HEK293 (cell line): ENCODE measurements around the gene TMEM150B.

ENCODE experiments used
- CTCF ChIA-PET: fragments of 350-600 bp; formaldehyde crosslinking; extraction: SDS; loops from one replicate; lab custom pipeline; 2021; ENCODE audit warnings: antibody characterized with exemption; lab: Yijun Ruan, JAX
- POLR2A ChIA-PET: fragments of 300-600 bp; formaldehyde crosslinking; extraction: SDS; loops from one replicate; lab custom pipeline; 2020; ENCODE audit warnings: antibody characterized with exemption, inconsistent platforms; lab: Yijun Ruan, JAX
- H3K27ac ChIP-seq: fragments of 200-500 bp; sonication (Bioruptor generic); 2 replicates; pipeline ENCODE4 v1.5.1; 2014; ENCODE audit warnings: low read depth, low read length, control low read depth, inconsistent platforms; ENCODE audit errors: extremely low read depth
- H3K36me3 ChIP-seq, 2 experiments: fragments of 200-500 bp in 1 of 2; sonication (Bioruptor generic) in 1 of 2; 1 replicate in 1 of 2; 2 replicates in 1 of 2; pipeline ENCODE4 v1.5.1; 2014 to 2017; ENCODE audit warnings: inconsistent platforms in 2 of 2, low read length in 2 of 2; ENCODE audit not compliant: control insufficient read depth in 2 of 2, insufficient read depth in 1 of 2
- H3K4me1 ChIP-seq: fragments of 200-500 bp; sonication (Bioruptor generic); 2 replicates; pipeline ENCODE4 v1.5.1; 2014; ENCODE audit warnings: mild to moderate bottlenecking, low read length, inconsistent platforms; ENCODE audit not compliant: control insufficient read depth, insufficient read depth
- H3K4me3 ChIP-seq: 2 replicates; pipeline ENCODE4 v1.5.1; 2011; ENCODE audit warnings: low read depth, mild to moderate bottlenecking, control low read depth, low read length, moderate library complexity
- H3K9me3 ChIP-seq: fragments of 200-500 bp; sonication (Bioruptor generic); 2 replicates; pipeline ENCODE4 v1.5.1; 2014; ENCODE audit warnings: low read depth, low read length, inconsistent platforms; ENCODE audit not compliant: control insufficient read depth, insufficient read depth
- GLIS2 ChIP-seq: fragments of 450-650 bp; formaldehyde crosslinking; IDR thresholded peaks from 2 replicates; pipeline ENCODE4 v1.5.1; 2016; ENCODE audit warnings: missing biosample characterization, missing genetic modification characterization
- KLF1 ChIP-seq: fragments of 450-650 bp; formaldehyde crosslinking; IDR thresholded peaks from 2 replicates; pipeline ENCODE4 v1.5.1; 2016; ENCODE audit warnings: missing biosample characterization, missing genetic modification characterization
- KLF8 ChIP-seq: fragments of 450-650 bp; formaldehyde crosslinking; IDR thresholded peaks from 2 replicates; pipeline ENCODE4 v1.5.1; 2016; ENCODE audit warnings: missing biosample characterization, missing genetic modification characterization
- MEIS1 ChIP-seq: sonication (generic); formaldehyde crosslinking; IDR thresholded peaks from 2 replicates; pipeline ENCODE4 v1.8.1; 2022; ENCODE audit warnings: missing genetic modification reagents, mild to moderate bottlenecking, borderline replicate concordance
- REPIN1 ChIP-seq: fragments of 450-650 bp; formaldehyde crosslinking; IDR thresholded peaks from 2 replicates; pipeline ENCODE4 v1.5.1; 2017; ENCODE audit warnings: missing biosample characterization, missing genetic modification characterization, low read depth
- SALL2 ChIP-seq: fragments of 450-650 bp; formaldehyde crosslinking; IDR thresholded peaks from 2 replicates; pipeline ENCODE4 v1.5.0; 2017; ENCODE audit warnings: missing biosample characterization, mild to moderate bottlenecking, missing genetic modification characterization, borderline replicate concordance
- SP2 ChIP-seq: fragments of 450-650 bp; formaldehyde crosslinking; IDR thresholded peaks from 2 replicates; pipeline ENCODE4 v1.5.1; 2016; ENCODE audit warnings: missing biosample characterization, missing genetic modification characterization
- SP7 ChIP-seq: fragments of 450-650 bp; formaldehyde crosslinking; IDR thresholded peaks from 2 replicates; pipeline ENCODE4 v1.5.1; 2016; ENCODE audit warnings: missing biosample characterization, missing genetic modification characterization
- ZFP41 ChIP-seq: fragments of 450-650 bp; formaldehyde crosslinking; IDR thresholded peaks from 2 replicates; pipeline ENCODE4 v1.5.1; 2016; ENCODE audit warnings: missing biosample characterization, missing genetic modification characterization, borderline replicate concordance
- ZNF114 ChIP-seq: fragments of 450-650 bp; formaldehyde crosslinking; IDR thresholded peaks from 2 replicates; pipeline ENCODE4 v1.5.0; 2017; ENCODE audit warnings: missing biosample characterization, missing genetic modification characterization
- ZNF214 ChIP-seq: fragments of 450-650 bp; formaldehyde crosslinking; IDR thresholded peaks from 2 replicates; pipeline ENCODE4 v1.5.1; 2017; ENCODE audit warnings: missing biosample characterization, mild to moderate bottlenecking, missing genetic modification characterization, borderline replicate concordance
- ZNF302 ChIP-seq: fragments of 450-650 bp; formaldehyde crosslinking; IDR thresholded peaks from 2 replicates; pipeline ENCODE4 v1.5.1; 2016; ENCODE audit warnings: missing biosample characterization, missing genetic modification characterization, low read depth
- ZNF366 ChIP-seq: fragments of 450-650 bp; formaldehyde crosslinking; conservative IDR thresholded peaks from 2 replicates; pipeline ENCODE4 v1.5.1; 2016; ENCODE audit warnings: missing biosample characterization, missing genetic modification characterization
- ZNF433 ChIP-seq: fragments of 450-650 bp; formaldehyde crosslinking; IDR thresholded peaks from 2 replicates; pipeline ENCODE4 v1.5.1; 2016; ENCODE audit warnings: missing biosample characterization, missing genetic modification characterization, low read depth
- ZNF560 ChIP-seq: fragments of 450-650 bp; formaldehyde crosslinking; IDR thresholded peaks from 2 replicates; pipeline ENCODE4 v1.5.1; 2017; ENCODE audit warnings: missing biosample characterization, missing genetic modification characterization, borderline replicate concordance
- ZNF701 ChIP-seq: fragments of 450-650 bp; formaldehyde crosslinking; IDR thresholded peaks from 2 replicates; pipeline ENCODE4 v1.5.1; 2016; ENCODE audit warnings: missing biosample characterization, missing genetic modification characterization
- ZNF785 ChIP-seq: fragments of 450-650 bp; formaldehyde crosslinking; IDR thresholded peaks from 2 replicates; pipeline ENCODE4 v1.5.1; 2016; ENCODE audit warnings: missing biosample characterization, missing genetic modification characterization
- TF ChIP-seq, protein P1 (sequence below): fragments of 450-650 bp; formaldehyde crosslinking; IDR thresholded peaks from 2 replicates; pipeline ENCODE4 v1.5.1; 2017; ENCODE audit warnings: missing biosample characterization, mild to moderate bottlenecking, missing genetic modification characterization, moderate library complexity
- TF ChIP-seq, protein P2 (sequence below): fragments of 450-650 bp; formaldehyde crosslinking; IDR thresholded peaks from 2 replicates; pipeline ENCODE4 v1.5.1; 2016; ENCODE audit warnings: missing biosample characterization, missing genetic modification characterization
- TF ChIP-seq, protein P3 (sequence below): fragments of 450-650 bp; formaldehyde crosslinking; optimal IDR thresholded peaks from 2 replicates; pipeline ENCODE3; 2016; ENCODE audit warnings: missing biosample characterization, mild to moderate bottlenecking, missing genetic modification characterization
- TF ChIP-seq, protein P4 (sequence below): fragments of 450-650 bp; formaldehyde crosslinking; IDR thresholded peaks from 2 replicates; pipeline ENCODE4 v1.5.1; 2016; ENCODE audit warnings: missing biosample characterization, missing genetic modification characterization

Gene TMEM150B

DNA sequence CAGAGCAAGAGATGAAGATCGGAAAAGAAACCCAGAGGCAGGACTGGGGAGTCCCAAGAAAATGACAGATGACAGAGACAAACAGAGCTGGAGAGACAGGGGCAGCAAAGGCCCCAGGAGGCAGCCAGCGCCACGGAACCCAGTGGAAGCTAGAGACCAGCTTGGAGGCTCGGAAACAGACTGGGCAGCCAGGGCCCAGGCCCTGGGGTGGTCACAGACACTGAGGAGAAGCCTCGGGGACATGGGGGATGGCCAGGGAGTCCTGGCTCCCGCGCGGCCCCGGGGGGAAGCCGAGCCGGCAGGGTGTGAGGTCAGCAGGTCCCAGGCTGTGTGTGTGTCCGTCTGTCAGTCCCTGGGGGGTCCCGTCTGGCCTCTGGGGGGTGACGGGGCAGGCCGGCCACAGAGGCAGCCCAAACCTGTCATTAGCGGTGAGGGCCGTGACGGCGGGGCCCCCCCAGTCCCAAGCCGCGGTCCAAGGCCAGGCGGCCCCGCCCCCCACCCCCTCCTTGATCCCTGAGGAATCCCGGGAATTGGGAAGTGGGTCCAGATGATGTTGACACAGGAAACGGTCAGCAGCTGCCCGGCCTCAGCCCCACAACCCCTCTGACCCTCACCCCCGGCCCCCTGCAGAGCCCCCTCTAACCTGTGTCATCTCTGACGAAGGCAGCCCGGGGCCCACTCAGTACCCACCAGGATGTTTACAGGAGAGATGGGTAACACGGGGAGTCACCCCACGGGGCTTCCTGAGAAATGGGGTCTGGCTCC, 49.0 kb upstream of the TMEM150B start (continued):
- TF ChIP-seq SP7 (tag by site-specific recombination) (peak; percentile 47; the same call in 1 of the 2 replicates), ZNF433 (tag by site-specific recombination) (no peak), GLIS2 (tag by site-specific recombination) (peak; percentile 72)
- TF ChIP-seq, all 188 proteins: peak for 7

DNA sequence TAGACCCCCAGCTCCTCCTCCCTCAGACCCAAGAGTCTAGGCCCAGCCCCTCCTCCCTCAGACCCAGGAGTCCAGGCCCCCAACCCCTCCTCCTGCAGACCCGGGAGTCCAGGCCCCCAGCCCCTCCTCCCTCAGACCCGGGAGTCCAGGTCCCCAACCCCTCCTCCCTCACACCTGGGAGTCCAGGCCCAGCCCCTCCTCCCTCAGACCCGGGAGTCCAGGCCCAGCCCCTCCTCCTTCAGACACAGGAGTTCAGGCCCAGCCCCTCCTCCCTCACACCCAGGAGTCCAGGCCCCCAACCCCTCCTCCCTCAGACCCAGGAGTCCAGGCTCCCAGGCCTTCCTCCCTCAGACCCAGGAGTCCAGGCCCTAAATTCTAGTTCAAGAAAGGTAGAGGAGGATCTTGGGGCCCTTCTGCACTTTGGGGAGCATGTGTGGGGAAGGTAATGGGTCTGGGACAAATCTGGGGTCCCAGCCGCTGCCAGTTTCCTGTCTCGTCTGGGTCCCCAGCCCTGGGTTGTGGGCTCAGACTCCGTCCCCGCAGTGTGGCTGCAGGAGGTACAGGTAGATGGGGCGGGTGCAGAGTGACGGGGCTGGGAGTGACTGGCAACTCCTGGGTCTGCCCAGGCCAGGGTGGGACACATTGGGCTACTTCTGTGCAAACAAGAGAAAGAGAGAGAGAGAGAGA, 48.3 kb upstream of the TMEM150B start:
- Histone ChIP-seq H3K27ac (no peak overlapping the region), H3K9me3 (no peaks in the 10 kb centered on the region), H3K36me3 (no peaks in the 10 kb centered on the region), H3K4me3 (no peak overlapping the region), H3K4me1 (peaks cover 5% of the 10 kb centered on the region; the same call in 1 of the 2 replicates)
- CTCF ChIA-PET: interaction anchor here (0.9 to 1.4 kb wide), 3 partner anchors 34 to 260 kb away, joined by 3 to 10 read pairs (median 5); partner anchors contain the start of gene KMT5C
- POLR2A ChIA-PET: interaction anchor here (0.8 to 1.8 kb wide), 9 partner anchors 9 to 114 kb away, joined by 3 to 12 read pairs (median 4); partner anchors contain the start of genes HSPBP1, KMT5C, PPP6R1 and TMEM238
- peak; percentile 26; the same call in 1 of the 2 replicates for TF ChIP-seq KLF1 (tag by site-specific recombination)
- TF ChIP-seq, protein P1, sequence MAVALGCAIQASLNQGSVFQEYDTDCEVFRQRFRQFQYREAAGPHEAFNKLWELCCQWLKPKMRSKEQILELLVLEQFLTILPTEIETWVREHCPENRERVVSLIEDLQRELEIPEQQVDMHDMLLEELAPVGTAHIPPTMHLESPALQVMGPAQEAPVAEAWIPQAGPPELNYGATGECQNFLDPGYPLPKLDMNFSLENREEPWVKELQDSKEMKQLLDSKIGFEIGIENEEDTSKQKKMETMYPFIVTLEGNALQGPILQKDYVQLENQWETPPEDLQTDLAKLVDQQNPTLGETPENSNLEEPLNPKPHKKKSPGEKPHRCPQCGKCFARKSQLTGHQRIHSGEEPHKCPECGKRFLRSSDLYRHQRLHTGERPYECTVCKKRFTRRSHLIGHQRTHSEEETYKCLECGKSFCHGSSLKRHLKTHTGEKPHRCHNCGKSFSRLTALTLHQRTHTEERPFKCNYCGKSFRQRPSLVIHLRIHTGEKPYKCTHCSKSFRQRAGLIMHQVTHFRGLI (tag by site-specific recombination): no peak
- TF ChIP-seq ZNF701 (tag by site-specific recombination): no peak
- TF ChIP-seq, protein P2, sequence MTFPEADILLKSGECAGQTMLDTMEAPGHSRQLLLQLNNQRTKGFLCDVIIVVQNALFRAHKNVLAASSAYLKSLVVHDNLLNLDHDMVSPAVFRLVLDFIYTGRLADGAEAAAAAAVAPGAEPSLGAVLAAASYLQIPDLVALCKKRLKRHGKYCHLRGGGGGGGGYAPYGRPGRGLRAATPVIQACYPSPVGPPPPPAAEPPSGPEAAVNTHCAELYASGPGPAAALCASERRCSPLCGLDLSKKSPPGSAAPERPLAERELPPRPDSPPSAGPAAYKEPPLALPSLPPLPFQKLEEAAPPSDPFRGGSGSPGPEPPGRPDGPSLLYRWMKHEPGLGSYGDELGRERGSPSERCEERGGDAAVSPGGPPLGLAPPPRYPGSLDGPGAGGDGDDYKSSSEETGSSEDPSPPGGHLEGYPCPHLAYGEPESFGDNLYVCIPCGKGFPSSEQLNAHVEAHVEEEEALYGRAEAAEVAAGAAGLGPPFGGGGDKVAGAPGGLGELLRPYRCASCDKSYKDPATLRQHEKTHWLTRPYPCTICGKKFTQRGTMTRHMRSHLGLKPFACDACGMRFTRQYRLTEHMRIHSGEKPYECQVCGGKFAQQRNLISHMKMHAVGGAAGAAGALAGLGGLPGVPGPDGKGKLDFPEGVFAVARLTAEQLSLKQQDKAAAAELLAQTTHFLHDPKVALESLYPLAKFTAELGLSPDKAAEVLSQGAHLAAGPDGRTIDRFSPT (tag by site-specific recombination): peak; percentile 40; the same call in 1 of the 2 replicates
- no peak for TF ChIP-seq ZNF785
- peak; percentile 38; the same call in 1 of the 2 replicates for TF ChIP-seq SP2 (tag by site-specific recombination)
- no peak for TF ChIP-seq ZFP41
- no peak for TF ChIP-seq ZNF366 (tag by site-specific recombination)
- no peak for TF ChIP-seq ZNF114 (tag by site-specific recombination)
- TF ChIP-seq KLF8: no peak
- no peak for TF ChIP-seq ZNF214 (tag by site-specific recombination)
- TF ChIP-seq SALL2 (tag by site-specific recombination): no peak
- TF ChIP-seq, protein P3, sequence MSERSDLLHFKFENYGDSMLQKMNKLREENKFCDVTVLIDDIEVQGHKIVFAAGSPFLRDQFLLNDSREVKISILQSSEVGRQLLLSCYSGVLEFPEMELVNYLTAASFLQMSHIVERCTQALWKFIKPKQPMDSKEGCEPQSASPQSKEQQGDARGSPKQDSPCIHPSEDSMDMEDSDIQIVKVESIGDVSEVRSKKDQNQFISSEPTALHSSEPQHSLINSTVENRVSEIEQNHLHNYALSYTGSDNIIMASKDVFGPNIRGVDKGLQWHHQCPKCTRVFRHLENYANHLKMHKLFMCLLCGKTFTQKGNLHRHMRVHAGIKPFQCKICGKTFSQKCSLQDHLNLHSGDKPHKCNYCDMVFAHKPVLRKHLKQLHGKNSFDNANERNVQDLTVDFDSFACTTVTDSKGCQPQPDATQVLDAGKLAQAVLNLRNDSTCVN (tag by site-specific recombination): no peak
- TF ChIP-seq ZNF560 (tag by site-specific recombination): no peak
- TF ChIP-seq ZNF302 (tag by site-specific recombination): no peak
- no peak for TF ChIP-seq REPIN1 (tag by site-specific recombination)
- TF ChIP-seq MEIS1: no peak
- TF ChIP-seq, protein P4, sequence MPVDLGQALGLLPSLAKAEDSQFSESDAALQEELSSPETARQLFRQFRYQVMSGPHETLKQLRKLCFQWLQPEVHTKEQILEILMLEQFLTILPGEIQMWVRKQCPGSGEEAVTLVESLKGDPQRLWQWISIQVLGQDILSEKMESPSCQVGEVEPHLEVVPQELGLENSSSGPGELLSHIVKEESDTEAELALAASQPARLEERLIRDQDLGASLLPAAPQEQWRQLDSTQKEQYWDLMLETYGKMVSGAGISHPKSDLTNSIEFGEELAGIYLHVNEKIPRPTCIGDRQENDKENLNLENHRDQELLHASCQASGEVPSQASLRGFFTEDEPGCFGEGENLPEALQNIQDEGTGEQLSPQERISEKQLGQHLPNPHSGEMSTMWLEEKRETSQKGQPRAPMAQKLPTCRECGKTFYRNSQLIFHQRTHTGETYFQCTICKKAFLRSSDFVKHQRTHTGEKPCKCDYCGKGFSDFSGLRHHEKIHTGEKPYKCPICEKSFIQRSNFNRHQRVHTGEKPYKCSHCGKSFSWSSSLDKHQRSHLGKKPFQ: no peak
